ENCODE results near the gene PTPN14.

DNA sequence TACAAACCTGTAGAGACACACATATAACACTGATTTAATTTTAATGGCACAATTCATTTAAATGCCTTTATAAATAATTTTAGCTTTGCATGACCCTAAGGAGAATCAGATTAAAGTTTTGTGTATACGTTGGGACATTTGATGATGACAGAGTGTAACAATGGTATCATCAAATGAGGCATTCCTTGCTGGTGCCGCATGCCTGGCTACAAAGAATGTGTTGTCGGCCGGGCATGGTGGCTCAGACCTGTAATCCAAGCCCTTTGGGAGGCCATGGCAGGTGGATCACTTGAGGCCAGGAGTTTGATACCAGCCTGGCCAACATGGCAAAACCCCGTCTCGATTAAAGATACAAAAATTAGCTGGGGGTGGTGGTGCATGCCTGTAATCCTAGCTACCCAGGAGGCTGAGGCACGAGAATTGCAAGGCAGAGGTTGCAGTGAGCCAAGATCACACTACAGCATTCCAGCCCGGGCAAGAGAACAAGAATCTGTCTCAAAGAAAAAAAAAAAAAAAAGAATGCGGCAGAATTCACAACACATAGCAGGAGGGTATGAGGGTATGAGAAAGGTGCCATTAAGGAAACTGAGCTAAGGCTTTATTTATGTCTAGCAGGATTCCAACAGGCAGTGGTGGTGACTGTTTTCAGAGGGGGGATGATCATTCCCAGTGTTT is 58.9 kb downstream of the PTPN14 start:
- TF ChIP-seq, protein P1, sequence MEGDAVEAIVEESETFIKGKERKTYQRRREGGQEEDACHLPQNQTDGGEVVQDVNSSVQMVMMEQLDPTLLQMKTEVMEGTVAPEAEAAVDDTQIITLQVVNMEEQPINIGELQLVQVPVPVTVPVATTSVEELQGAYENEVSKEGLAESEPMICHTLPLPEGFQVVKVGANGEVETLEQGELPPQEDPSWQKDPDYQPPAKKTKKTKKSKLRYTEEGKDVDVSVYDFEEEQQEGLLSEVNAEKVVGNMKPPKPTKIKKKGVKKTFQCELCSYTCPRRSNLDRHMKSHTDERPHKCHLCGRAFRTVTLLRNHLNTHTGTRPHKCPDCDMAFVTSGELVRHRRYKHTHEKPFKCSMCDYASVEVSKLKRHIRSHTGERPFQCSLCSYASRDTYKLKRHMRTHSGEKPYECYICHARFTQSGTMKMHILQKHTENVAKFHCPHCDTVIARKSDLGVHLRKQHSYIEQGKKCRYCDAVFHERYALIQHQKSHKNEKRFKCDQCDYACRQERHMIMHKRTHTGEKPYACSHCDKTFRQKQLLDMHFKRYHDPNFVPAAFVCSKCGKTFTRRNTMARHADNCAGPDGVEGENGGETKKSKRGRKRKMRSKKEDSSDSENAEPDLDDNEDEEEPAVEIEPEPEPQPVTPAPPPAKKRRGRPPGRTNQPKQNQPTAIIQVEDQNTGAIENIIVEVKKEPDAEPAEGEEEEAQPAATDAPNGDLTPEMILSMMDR (conservative IDR thresholded peaks at IDR 0.05; ENCODE audit: low read depth, low read length), result no peak
- TF ChIP-seq POLR2A (IDR thresholded peaks at IDR 0.05; ENCODE audit: low read depth, low read length) (no peak), SMC3 (IDR thresholded peaks at IDR 0.05; ENCODE audit: low read depth, low read length) (no peak), NFE2L2 (IDR thresholded peaks at IDR 0.05; ENCODE audit: low read depth, low read length) (no peak), RFX5 (IDR thresholded peaks at IDR 0.05; ENCODE audit: low read depth, low read length) (no peak), MAZ (IDR thresholded peaks at IDR 0.05; ENCODE audit: borderline replicate concordance, low read depth, low read length) (no peak), RCOR1 (IDR thresholded peaks at IDR 0.05; ENCODE audit: insufficient replicate concordance, low read length) (no peak), BHLHE40 (IDR thresholded peaks at IDR 0.05; ENCODE audit: low read depth, low read length) (no peak)
- TF ChIP-seq, protein P2, sequence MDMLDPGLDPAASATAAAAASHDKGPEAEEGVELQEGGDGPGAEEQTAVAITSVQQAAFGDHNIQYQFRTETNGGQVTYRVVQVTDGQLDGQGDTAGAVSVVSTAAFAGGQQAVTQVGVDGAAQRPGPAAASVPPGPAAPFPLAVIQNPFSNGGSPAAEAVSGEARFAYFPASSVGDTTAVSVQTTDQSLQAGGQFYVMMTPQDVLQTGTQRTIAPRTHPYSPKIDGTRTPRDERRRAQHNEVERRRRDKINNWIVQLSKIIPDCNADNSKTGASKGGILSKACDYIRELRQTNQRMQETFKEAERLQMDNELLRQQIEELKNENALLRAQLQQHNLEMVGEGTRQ (IDR thresholded peaks at IDR 0.05; ENCODE audit: low read depth, low read length), result no peak

Measured in IMR-90 (cell line).